ENCODE results near the gene ITGB7.
"Not testable (repeated sequence)": the region's sequence is repeated elsewhere in the genome, so short reads cannot be mapped to it uniquely, and the experiment has no call there.

ITGB7 gene

GRCh38 chr12:53218551-53219291 lies 11.7 kb upstream of the ITGB7 start:
- in situ Hi-C loops (cut with HindIII; ENCODE audit: low sequenced_read_pairs), result loop anchor here (10.0 kb wide), 1 partner anchor 106 kb away; the partner anchor contains the start of gene AAAS

- in situ Hi-C loops (cut with HindIII; ENCODE audit: low sequenced_read_pairs), result loop anchor here (10.0 kb wide), 1 partner anchor 107 kb away; the partner anchor contains the start of gene AAAS
Observed at GRCh38 chr12:53217931-53218307, 10.9 kb upstream of the ITGB7 start.

- in situ Hi-C loops (cut with HindIII; ENCODE audit: low sequenced_read_pairs), result loop anchor here (10.0 kb wide), 1 partner anchor 108 kb away; the partner anchor contains the start of gene AAAS
Observed at GRCh38 chr12:53217051-53217930, 10.2 kb upstream of the ITGB7 start.

- in situ Hi-C loops (cut with HindIII; ENCODE audit: low sequenced_read_pairs), result loop anchor here (10.0 kb wide), 1 partner anchor 109 kb away; the partner anchor contains the start of gene AAAS
Observed at GRCh38 chr12:53215497-53215896, 8.4 kb upstream of the ITGB7 start.

- in situ Hi-C loops (cut with HindIII; ENCODE audit: low sequenced_read_pairs), result loop anchor here (5.0 to 10.0 kb wide), 2 partner anchors 77 to 110 kb away; partner anchors contain the start of gene AAAS
Observed at GRCh38 chr12:53214687-53215455, 7.8 kb upstream of the ITGB7 start.

- in situ Hi-C loops (cut with HindIII; ENCODE audit: low sequenced_read_pairs), result loop anchor here (5.0 to 10.0 kb wide), 2 partner anchors 78 to 111 kb away; partner anchors contain the start of gene AAAS
Observed at GRCh38 chr12:53214221-53214620, 7.2 kb upstream of the ITGB7 start.

- in situ Hi-C loops (cut with HindIII; ENCODE audit: low sequenced_read_pairs), result loop anchor here (5.0 to 10.0 kb wide), 2 partner anchors 79 to 111 kb away; partner anchors contain the start of gene AAAS
Observed at GRCh38 chr12:53213348-53213747, 6.3 kb upstream of the ITGB7 start.

- in situ Hi-C loops (cut with HindIII; ENCODE audit: low sequenced_read_pairs), result loop anchor here (5.0 to 10.0 kb wide), 2 partner anchors 79 to 112 kb away; partner anchors contain the start of gene AAAS
Observed at GRCh38 chr12:53212931-53213330, 5.9 kb upstream of the ITGB7 start.

GRCh38 chr12:53211476-53212381 lies 4.7 kb upstream of the ITGB7 start:
- in situ Hi-C loops (cut with HindIII; ENCODE audit: low sequenced_read_pairs), result loop anchor here (5.0 to 10.0 kb wide), 2 partner anchors 81 to 113 kb away; partner anchors contain the start of gene AAAS

- in situ Hi-C loops (cut with HindIII; ENCODE audit: low sequenced_read_pairs), result loop anchor here (5.0 to 10.0 kb wide), 2 partner anchors 81 to 114 kb away; partner anchors contain the start of gene AAAS
Observed at GRCh38 chr12:53210843-53211242, 3.8 kb upstream of the ITGB7 start.

GRCh38 chr12:53208877-53209463 lies 1.9 kb upstream of the ITGB7 start:
- in situ Hi-C loops (cut with HindIII; ENCODE audit: low sequenced_read_pairs), result no loop called here

- in situ Hi-C loops (cut with HindIII; ENCODE audit: low sequenced_read_pairs), result no loop called here
Observed at GRCh38 chr12:53208435-53208834, 1.4 kb upstream of the ITGB7 start.

- in situ Hi-C loops (cut with HindIII; ENCODE audit: low sequenced_read_pairs), result no loop called here
Observed at GRCh38 chr12:53205747-53206419, 1.2 kb downstream of the ITGB7 start.

GRCh38 chr12:53204351-53204750 lies 2.7 kb downstream of the ITGB7 start:
- in situ Hi-C loops (cut with HindIII; ENCODE audit: low sequenced_read_pairs), result no loop called here

- in situ Hi-C loops (cut with HindIII; ENCODE audit: low sequenced_read_pairs), result not testable (repeated sequence)
Observed at GRCh38 chr12:53202316-53202715, 4.7 kb downstream of the ITGB7 start.

GRCh38 chr12:53201639-53202038 lies 5.4 kb downstream of the ITGB7 start:
- in situ Hi-C loops (cut with HindIII; ENCODE audit: low sequenced_read_pairs), result no loop called here

- in situ Hi-C loops (cut with HindIII; ENCODE audit: low sequenced_read_pairs), result no loop called here
Observed at GRCh38 chr12:53201177-53201541, 5.9 kb downstream of the ITGB7 start.

- in situ Hi-C loops (cut with HindIII; ENCODE audit: low sequenced_read_pairs), result no loop called here
Observed at GRCh38 chr12:53200458-53201176, 6.4 kb downstream of the ITGB7 start.
